HG03108 (cell line): ENCODE data around the gene PDGFRB.

Experiments
- ATAC-seq: cut with Tn5 transposase; IDR thresholded peaks from one replicate; pipeline ENCODE4 v1.9.1; 2021; ENCODE audit warnings: moderate library complexity; ENCODE audit not compliant: unreplicated experiment

PDGFRB gene

DNA sequence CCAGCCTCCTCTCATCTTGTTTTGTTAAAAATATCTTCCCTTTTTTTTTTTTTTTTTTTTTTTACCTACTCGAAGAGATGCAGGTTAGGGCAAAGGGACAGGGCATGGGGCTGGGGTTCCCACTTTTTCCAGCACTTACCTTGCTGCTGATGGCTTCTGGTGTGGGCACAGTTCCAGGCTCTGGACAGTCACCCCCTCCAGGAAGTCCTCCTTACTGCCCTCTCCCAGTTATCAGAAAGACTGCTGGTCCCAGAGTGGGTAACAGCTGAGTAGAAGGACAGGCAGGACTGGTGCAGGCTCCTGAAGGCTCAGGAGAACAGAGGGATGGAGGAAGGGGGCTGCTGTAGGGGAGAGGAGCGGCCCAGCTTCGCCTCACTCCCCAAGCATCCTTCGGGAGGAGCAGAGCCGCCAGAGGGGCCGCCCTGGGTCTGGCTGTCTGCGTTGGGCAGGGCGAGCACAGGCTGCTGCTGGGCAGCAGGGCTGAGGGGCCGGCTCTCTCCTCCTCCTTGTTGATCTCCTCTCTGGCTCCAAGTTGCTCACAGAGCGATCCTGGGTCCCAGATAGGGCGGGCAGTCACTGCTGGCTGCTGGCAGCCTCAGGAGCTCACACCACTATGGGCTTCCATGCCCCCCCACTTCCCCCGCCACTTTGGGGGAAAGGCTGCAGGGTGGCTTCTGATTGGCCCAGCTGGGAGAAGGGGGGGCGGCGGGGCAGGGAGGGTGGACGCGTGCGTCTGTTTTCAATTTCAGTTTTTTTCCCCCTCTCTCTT lies at the start of gene PDGFRB:
Gene PDGFRB (minus strand): TSS at position 588 of the 769 bp plus-strand sequence. CDS start 18,798 bp downstream, outside the sequence.
- ATAC-seq: no peak

- ATAC-seq: no peak
Measured at GRCh38 chr5:150204590-150204960, 48.9 kb upstream of the PDGFRB start.

- ATAC-seq: no peak
Measured at GRCh38 chr5:150203832-150204589, 48.4 kb upstream of the PDGFRB start.

DNA sequence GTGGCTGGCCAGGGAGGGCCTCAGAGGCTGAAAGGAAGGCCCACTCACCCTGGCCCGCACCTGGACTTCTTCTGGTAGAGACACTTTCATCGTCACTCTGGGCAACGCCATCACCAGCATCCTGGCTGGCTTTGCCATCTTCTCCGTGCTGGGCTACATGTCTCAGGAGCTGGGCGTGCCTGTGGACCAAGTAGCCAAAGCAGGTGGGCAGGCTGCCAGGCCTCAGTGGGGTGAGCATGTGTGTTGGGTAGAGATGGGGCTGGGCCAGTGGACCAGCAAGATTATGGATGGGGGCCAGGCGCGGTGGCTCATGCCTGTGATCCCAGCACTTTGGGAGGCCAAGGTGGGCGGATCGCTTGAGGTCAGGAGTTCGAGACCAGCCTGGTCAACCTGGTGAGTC lies 46.9 kb upstream of the PDGFRB start:
- no peak for ATAC-seq

GRCh38 chr5:150197476-150197875 lies 41.8 kb upstream of the PDGFRB start:
- no peak for ATAC-seq

GRCh38 chr5:150196986-150197385 lies 41.3 kb upstream of the PDGFRB start:
- no peak for ATAC-seq

- no peak for ATAC-seq
Measured at GRCh38 chr5:150196514-150196913, 40.9 kb upstream of the PDGFRB start.

DNA sequence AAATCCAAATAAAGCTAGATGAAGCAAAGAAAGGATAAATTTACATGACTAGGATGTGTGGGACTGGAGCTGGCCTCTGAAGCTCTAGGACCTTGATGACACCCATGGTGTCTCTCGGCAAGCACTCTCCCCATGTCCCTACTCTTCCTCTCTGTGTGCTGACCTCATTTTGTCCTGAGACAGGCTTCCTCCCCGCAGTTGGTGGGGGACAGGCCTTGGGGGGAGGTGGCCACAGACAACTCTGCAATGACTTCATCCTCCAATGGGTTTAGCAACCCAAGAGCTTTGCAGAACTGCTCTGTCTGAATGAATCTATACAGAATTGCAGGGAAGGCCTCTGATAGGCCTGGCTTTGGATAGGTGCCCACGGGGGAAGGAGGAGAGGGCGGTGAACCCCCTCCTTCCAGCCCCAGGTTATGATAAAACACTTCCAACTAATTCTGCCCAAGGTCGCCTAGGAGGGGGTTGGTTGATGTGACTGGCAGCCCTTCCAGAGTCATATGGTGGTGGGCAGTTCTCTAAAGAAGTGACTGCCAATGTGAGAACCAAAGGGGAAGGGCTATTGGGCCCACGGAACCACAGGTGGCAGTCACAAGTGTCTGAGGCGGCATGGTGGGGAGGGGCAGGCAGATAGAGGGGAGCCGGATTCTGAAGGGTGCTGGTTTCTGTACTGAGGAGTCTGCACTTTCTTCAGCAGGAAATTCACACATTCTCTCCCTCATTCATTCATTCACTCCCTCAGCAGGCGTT lies 40.3 kb upstream of the PDGFRB start:
- ATAC-seq: no peak

DNA sequence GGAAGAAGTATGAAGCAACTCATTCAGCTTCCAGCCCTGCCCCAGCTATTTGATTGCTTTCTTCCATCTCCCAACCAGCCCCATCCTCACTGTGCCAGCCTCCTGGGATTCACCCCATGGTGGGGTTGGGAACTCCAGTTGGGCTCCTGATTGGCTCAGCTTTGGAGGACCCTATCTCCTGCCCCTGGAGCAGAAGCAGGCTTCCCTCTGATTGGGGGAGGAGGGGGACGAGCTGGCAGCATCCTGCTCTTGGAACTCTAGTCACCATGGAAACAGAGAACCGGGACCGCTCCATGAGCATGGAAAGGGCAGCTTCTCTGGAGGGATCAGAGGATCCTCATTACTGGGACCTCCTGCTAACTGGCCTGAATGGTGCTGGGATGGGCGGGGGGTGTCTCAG lies 36.8 kb upstream of the PDGFRB start:
- ATAC-seq: no peak

- ATAC-seq: no peak
Measured at GRCh38 chr5:150190987-150191386, 35.3 kb upstream of the PDGFRB start.

DNA sequence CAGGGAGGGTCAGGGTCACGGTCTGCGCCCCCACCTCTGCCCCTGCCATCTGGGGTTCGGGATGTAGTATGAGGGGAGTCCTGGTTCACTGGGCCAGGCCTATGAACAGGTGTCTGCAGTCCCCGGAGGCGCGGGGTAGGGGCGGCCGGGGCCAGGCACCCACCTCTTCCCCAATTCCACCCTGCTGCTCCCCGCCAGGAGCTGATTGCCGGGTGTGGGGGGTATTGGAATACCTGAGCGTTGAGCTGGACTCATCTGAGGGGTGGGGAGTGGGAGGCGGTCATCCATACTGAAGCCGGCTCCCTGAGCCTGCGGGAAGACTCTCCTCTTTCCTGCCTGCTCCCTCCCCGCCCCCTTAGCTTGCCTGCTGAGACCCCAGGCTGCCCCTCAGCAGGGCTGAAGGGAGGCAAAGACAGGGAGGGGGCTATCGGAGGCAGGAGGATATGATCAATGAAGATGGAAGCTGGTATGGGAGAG lies 34.9 kb upstream of the PDGFRB start:
- no peak for ATAC-seq

GRCh38 chr5:150189728-150190502 lies 34.3 kb upstream of the PDGFRB start, which contains the start of gene SLC6A7:
Gene SLC6A7 (plus strand): TSS chr5:150190062. CDS start chr5:150190328, 266 bp downstream.
- no peak for ATAC-seq

GRCh38 chr5:150189326-150189725 lies 33.7 kb upstream of the PDGFRB start:
- ATAC-seq: no peak

DNA sequence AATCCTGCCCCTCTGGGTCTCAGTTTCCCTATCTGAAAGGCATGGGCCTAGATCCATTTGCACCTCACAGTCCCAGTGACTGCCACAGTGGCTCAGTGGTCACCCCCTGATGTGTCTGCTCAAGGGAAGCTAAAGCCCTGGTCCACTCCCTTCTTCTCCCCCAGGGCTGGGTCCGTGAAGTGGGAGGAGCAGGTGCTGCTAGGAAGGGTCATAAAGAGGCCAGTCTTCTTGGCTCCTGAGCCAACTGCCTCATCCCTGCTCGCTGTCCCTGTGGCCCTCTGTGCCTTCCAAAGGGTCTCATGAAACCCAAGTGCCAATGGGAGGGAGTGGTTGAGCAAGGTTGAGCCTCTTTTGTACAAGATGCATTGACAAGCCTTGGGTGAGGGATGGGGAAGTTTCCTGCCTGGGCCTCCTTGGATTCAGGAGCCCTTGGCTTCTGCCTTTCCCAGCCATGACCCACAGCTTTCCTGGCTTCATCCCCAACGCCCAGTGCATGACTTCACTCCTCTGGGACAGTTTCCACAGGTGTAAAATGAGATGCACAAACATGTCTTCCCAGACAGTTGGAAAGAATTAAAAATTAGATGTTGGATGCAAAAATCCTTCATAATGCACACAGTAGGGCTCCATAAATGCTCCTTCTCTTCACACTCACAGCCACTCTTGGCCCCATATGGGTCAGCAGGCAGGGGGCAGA lies 32.6 kb upstream of the PDGFRB start:
- ATAC-seq: no peak

GRCh38 chr5:150186897-150187296 lies 31.3 kb upstream of the PDGFRB start:
- ATAC-seq: no peak

- ATAC-seq: no peak
Measured at GRCh38 chr5:150186137-150186536, 30.5 kb upstream of the PDGFRB start.

DNA sequence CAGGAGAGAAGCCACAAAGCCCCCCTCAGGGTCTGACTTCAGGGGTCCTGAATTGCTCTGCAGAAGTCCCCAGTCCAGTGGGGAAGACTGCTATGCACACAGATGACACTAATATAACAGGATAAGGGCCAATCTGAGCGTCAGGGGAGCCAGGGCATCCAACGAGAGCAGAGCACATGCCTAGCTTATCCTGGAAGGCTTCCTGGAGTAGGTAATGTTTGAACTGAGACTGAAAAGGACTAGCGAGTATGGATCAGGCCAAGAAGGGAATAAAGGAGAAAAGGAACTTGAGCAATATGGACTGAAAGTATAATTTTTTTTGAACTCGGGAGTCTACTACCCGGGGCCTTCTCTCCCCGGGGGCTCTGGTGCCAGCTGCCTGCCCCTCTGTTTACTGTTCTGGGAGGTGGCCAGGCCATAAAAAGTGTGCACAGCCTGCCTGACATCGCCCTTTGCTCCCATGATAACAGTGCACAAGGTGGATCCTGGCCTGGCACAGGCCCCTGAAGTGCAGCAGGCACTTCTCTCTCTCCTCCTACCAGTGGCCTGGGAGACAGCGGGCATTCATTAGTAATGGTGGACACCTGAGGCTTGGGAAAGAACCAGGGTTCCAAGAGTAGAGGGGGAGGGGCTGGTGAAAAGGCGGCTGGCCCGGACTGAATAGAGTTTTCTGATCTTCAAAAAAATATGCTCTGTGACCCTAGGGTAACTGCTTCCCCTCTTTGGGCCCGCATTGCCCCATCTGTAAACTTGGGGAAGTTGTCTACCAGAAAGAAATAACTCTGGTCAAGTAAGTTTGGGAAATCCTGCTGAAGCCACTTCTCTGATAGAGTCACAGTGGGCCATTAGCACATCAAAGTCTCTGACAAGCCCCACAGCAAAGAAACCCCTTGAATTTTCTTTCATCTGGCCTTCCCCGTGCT lies 29.6 kb upstream of the PDGFRB start:
- no peak for ATAC-seq

- no peak for ATAC-seq
Measured at GRCh38 chr5:150184006-150184405, 28.4 kb upstream of the PDGFRB start.

- no peak for ATAC-seq
Measured at GRCh38 chr5:150183436-150183835, 27.8 kb upstream of the PDGFRB start.
